CD4-positive, CD25-positive, alpha-beta regulatory T cell (primary cell): ENCODE results near the gene OSBP2. TPM values are rescaled to one million over a fixed set of nuclear protein-coding genes. Genes with fewer than 3 reads are reported as not detected.

Experiments used
- ATAC-seq, 2 donors: fragments of 150-1000 bp; cut with Tn5 transposase; one replicate each; pipeline ENCODE4 v1.10.0; 2021; ENCODE audit warnings: low read depth in 2 of 2, moderate number of reproducible peaks in 2 of 2, moderate library complexity in 1 of 2
- DNase-seq, 3 donors: peaks; one replicate each; pipeline versions ENCODE4 v3.0.0 to v3.0.0-alpha.2; 2012 to 2022; ENCODE audit warnings: mixed read lengths in 1 of 3
- H3K27ac ChIP-seq: one replicate; pipeline ENCODE4 v1.7.0; 2013; ENCODE audit warnings: mild to moderate bottlenecking, low read length; ENCODE audit not compliant: insufficient read depth, poor library complexity, severe bottlenecking
- H3K27me3 ChIP-seq: one replicate; pipeline ENCODE4 v1.7.0; 2013; ENCODE audit warnings: low read length; ENCODE audit not compliant: control insufficient read depth, insufficient read depth
- H3K36me3 ChIP-seq: one replicate; pipeline ENCODE4 v1.7.0; 2013; ENCODE audit warnings: mild to moderate bottlenecking, low read length, moderate library complexity; ENCODE audit not compliant: control insufficient read depth, insufficient read depth
- H3K4me1 ChIP-seq: 2 replicates; pipeline ENCODE4 v1.7.0; 2013; ENCODE audit warnings: mild to moderate bottlenecking, low read length; ENCODE audit not compliant: insufficient read depth, control insufficient read depth, poor library complexity, severe bottlenecking
- H3K4me3 ChIP-seq: one replicate; pipeline ENCODE4 v1.7.0; 2013; ENCODE audit warnings: low read depth, mild to moderate bottlenecking, low read length, moderate library complexity
- H3K9me3 ChIP-seq, 2 experiments: 1 replicate in 1 of 2; 2 replicates in 1 of 2; pipeline ENCODE4 v1.7.0; 2013; ENCODE audit warnings: low read length in 2 of 2, mild to moderate bottlenecking in 1 of 2, moderate library complexity in 1 of 2; ENCODE audit not compliant: control insufficient read depth in 2 of 2
- H3K27ac Mint-ChIP-seq, 3 donors: one replicate each; pipeline ENCODE4 v1.8.0; 2020 to 2022; ENCODE audit warnings: mild to moderate bottlenecking in 3 of 3, mixed read lengths in 3 of 3, moderate library complexity in 2 of 3
- H3K27me3 Mint-ChIP-seq: one replicate; pipeline ENCODE4 v1.8.0; 2022; ENCODE audit warnings: mild to moderate bottlenecking, mixed read lengths
- H3K36me3 Mint-ChIP-seq: one replicate; pipeline ENCODE4 v1.8.0; 2020; ENCODE audit warnings: mixed read lengths
- H3K4me1 Mint-ChIP-seq, 4 donors: one replicate each; pipeline ENCODE4 v1.8.0; 2020 to 2022; ENCODE audit warnings: mixed read lengths in 4 of 4, mild to moderate bottlenecking in 1 of 4
- H3K4me3 Mint-ChIP-seq, 4 donors: one replicate each; pipeline ENCODE4 v1.8.0; 2020 to 2022; ENCODE audit warnings: mild to moderate bottlenecking in 4 of 4, mixed read lengths in 4 of 4, moderate library complexity in 3 of 4
- H3K9me3 Mint-ChIP-seq, 7 donors: one replicate each; pipeline ENCODE4 v1.8.0; 2020 to 2022; ENCODE audit warnings: mixed read lengths in 7 of 7, mild to moderate bottlenecking in 3 of 7, moderate library complexity in 2 of 7
- polyA plus RNA-seq, 4 donors: library from polyadenylated mRNA; unstranded; fragments of 300-500 nt; fragmentation: Illumina TruSeq; gene quantifications; one replicate each; pipeline ENCODE4 v1.2.3, GENCODE V29; 2021
- total RNA-seq: library from RNA; stranded (reverse); gene quantifications from one replicate; pipeline ENCODE4 v1.2.3, GENCODE V29; 2022

The OSBP2 gene
- total and polyA plus RNA-seq, 5 donors from 2014 or later = 0.86 to 9.9 (median 1.7) TPM

GRCh38 chr22:30955153-30955552 is 260.5 kb downstream of the OSBP2 start:
- H3K27ac Mint-ChIP-seq = peak overlapping the region; percentile 44 to 77 (median 76)
- DNase-seq (peak in 1 of 3 donors; percentile 24), ATAC-seq (no peak)
- Histone ChIP-seq H3K27me3 (no peaks in the 10 kb centered on the region), H3K36me3 (peaks cover 5% of the 10 kb centered on the region), H3K9me3 (no peaks in the 10 kb centered on the region), H3K4me1 (no peaks in the 10 kb centered on the region), H3K27ac (no peak overlapping the region), H3K4me3 (no peak overlapping the region)
- H3K9me3 Mint-ChIP-seq = no peaks in the 10 kb centered on the region
- peak overlapping the region in 3 of 4 donors; percentile 41 to 78 (median 59) for H3K4me3 Mint-ChIP-seq
- H3K36me3 Mint-ChIP-seq = peaks cover 23% of the 10 kb centered on the region
- peaks cover 14 to 70% (median 24%) of the 10 kb centered on the region in 4 donors for H3K4me1 Mint-ChIP-seq
- no peaks in the 10 kb centered on the region for H3K27me3 Mint-ChIP-seq

Other genes starting within 250 kb of the OSBP2 start
- not detected for gene SEC14L3, start 222.9 kb upstream of the OSBP2 start, total RNA-seq
- not detected for gene SEC14L3, start 222.9 kb upstream of the OSBP2 start, polyA plus RNA-seq
- gene SEC14L4, start 189.2 kb upstream of the OSBP2 start, total RNA-seq = not detected
- not detected for gene SEC14L4, start 189.2 kb upstream of the OSBP2 start, polyA plus RNA-seq
- gene SEC14L6, start 148.1 kb upstream of the OSBP2 start, total RNA-seq = not detected
- under 1 TPM in 1 of 4 donors, not detected in 3; 0.09 TPM for gene SEC14L6, start 148.1 kb upstream of the OSBP2 start, polyA plus RNA-seq
- 0.44 TPM for gene GAL3ST1, start 120.2 kb upstream of the OSBP2 start, total RNA-seq
- under 1 TPM in 1 of 4 donors, not detected in 3; 0.49 TPM for gene GAL3ST1, start 120.2 kb upstream of the OSBP2 start, polyA plus RNA-seq
- 38.2 TPM for gene PES1, start 103.0 kb upstream of the OSBP2 start, total RNA-seq
- gene PES1, start 103.0 kb upstream of the OSBP2 start, polyA plus RNA-seq = 10 to 100 TPM; 35.2 to 47.9 (median 36.1) TPM
- 0.30 TPM for gene TCN2, start 87.7 kb upstream of the OSBP2 start, total RNA-seq
- 1 to 10 TPM in 2 of 4 donors, under 1 TPM in 2; 0.23 to 1.7 (median 0.99) TPM for gene TCN2, start 87.7 kb upstream of the OSBP2 start, polyA plus RNA-seq
- gene SLC35E4, start 59.1 kb upstream of the OSBP2 start, total RNA-seq = 14.5 TPM
- gene SLC35E4, start 59.1 kb upstream of the OSBP2 start, polyA plus RNA-seq = 1 to 10 TPM; 1.9 to 7.0 (median 4.1) TPM
- gene DUSP18, start 27.0 kb upstream of the OSBP2 start, total RNA-seq = 15.5 TPM
- gene DUSP18, start 27.0 kb upstream of the OSBP2 start, polyA plus RNA-seq = 10 to 100 TPM; 11.4 to 20.2 (median 12.8) TPM